ENCODE data around the gene BRMS1.

- TF ChIP-seq EZH2 (IDR thresholded peaks at IDR 0.05) (no peak), POLR2AphosphoS5 (IDR thresholded peaks at IDR 0.05; ENCODE audit: borderline replicate concordance, low read depth, low read length) (no peak), FOXP2 (optimal IDR thresholded peaks at IDR 0.05; ENCODE audit: control extremely low read depth, extremely low read length, insufficient read depth) (no peak)
Measured at GRCh38 chr11:66366844-66367477, 22.1 kb upstream of the BRMS1 start.

Measured in SK-N-MC (cell line).